ENCODE results near the gene CENPF. TPM values are rescaled to one million over a fixed set of nuclear protein-coding genes. Genes with fewer than 3 reads are reported as not detected.
"Not testable (repeated sequence)": the region's sequence is repeated elsewhere in the genome, so short reads cannot be mapped to it uniquely, and the experiment has no call there.

The CENPF gene
- total RNA-seq, 2 donors from 2014 or later, result 2.9 to 10.9 TPM

GRCh38 chr1:214570442-214570841, 32.6 kb upstream of the CENPF start:
- H3K9me3 ChIP-seq, result no peaks in the 10 kb centered on the region
- H3K36me3 ChIP-seq, result no peaks in the 10 kb centered on the region
- H3K4me3 ChIP-seq, result no peak overlapping the region
- WGBS, result 51% methylated on average over 2 of the region's 2 CpGs
- intact Hi-C loops (cut with DNase I), result no loop called here
- no peaks in the 10 kb centered on the region for H3K4me1 ChIP-seq (replicated peaks)
- no peak for DNase-seq (ENCODE audit: low spot score)
- no peak overlapping the region for H3K27ac ChIP-seq
- TF ChIP-seq POLR2A (IDR thresholded peaks at IDR 0.05), result no peak
- TF ChIP-seq, protein P1, sequence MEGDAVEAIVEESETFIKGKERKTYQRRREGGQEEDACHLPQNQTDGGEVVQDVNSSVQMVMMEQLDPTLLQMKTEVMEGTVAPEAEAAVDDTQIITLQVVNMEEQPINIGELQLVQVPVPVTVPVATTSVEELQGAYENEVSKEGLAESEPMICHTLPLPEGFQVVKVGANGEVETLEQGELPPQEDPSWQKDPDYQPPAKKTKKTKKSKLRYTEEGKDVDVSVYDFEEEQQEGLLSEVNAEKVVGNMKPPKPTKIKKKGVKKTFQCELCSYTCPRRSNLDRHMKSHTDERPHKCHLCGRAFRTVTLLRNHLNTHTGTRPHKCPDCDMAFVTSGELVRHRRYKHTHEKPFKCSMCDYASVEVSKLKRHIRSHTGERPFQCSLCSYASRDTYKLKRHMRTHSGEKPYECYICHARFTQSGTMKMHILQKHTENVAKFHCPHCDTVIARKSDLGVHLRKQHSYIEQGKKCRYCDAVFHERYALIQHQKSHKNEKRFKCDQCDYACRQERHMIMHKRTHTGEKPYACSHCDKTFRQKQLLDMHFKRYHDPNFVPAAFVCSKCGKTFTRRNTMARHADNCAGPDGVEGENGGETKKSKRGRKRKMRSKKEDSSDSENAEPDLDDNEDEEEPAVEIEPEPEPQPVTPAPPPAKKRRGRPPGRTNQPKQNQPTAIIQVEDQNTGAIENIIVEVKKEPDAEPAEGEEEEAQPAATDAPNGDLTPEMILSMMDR (IDR thresholded peaks at IDR 0.05), result no peak
- no peak for TF ChIP-seq POLR2AphosphoS5 (IDR thresholded peaks at IDR 0.05)
- H3K27me3 ChIP-seq (replicated peaks; ENCODE audit: insufficient read depth), result no peaks in the 10 kb centered on the region

GRCh38 chr1:214571281-214571680, 31.7 kb upstream of the CENPF start:
- H3K4me3 ChIP-seq, result no peak overlapping the region
- no peak for TF ChIP-seq POLR2AphosphoS5 (IDR thresholded peaks at IDR 0.05)
- TF ChIP-seq, protein P1 (IDR thresholded peaks at IDR 0.05), result no peak
- no peak for TF ChIP-seq POLR2A (IDR thresholded peaks at IDR 0.05)
- H3K9me3 ChIP-seq, result no peaks in the 10 kb centered on the region
- no peaks in the 10 kb centered on the region for H3K4me1 ChIP-seq (replicated peaks)
- H3K27ac ChIP-seq, result no peak overlapping the region
- intact Hi-C loops (cut with DNase I), result no loop called here
- H3K27me3 ChIP-seq (replicated peaks; ENCODE audit: insufficient read depth), result no peaks in the 10 kb centered on the region
- DNase-seq (ENCODE audit: low spot score), result no peak
- H3K36me3 ChIP-seq, result no peaks in the 10 kb centered on the region

DNA sequence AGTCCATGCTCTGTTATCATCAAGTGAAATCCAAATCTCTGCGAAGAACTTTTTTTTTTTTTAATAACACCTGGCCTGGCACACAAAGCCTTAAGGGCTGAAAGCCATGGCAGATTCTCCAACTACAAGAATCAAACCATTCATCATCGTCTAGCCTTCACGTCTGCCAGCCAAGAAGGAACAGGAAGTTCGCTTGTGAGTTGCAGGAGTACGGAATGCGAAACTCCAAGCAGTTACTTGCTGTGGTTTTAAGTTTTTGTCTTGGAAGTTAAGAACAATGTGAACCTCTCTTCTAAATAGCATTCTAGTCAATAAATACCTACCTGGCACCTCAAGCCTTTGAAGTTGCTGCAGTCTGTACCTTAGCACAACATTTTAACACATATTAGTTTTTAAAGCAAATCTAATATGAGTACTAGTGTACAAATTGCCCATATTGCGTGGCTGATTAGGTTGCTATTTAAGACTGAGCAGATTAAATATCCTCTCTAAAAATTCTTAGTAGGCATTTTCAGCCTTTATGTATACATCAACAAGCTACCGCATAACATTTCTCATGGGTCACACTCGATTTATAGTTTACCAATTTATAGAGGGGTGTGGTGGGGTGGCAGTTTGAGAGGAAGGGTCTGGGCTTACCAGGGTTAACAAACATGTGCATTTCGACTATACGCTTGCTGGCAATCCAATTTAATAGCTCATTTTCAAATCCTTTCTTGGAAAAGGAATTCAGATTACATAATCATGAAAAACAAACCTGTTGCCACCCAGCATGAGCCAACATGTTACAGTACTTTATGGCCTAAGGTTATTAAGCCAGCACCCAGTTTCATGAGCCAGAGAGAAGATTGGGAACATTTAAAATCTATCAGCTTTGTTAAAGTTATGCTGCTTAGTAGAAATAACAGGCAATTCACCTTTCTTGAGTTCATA, 29.3 kb upstream of the CENPF start:
- peak; percentile 75 for TF ChIP-seq POLR2AphosphoS5 (IDR thresholded peaks at IDR 0.05)
- TF ChIP-seq, protein P1 (IDR thresholded peaks at IDR 0.05), result no peak
- no peak for TF ChIP-seq POLR2A (IDR thresholded peaks at IDR 0.05)
- Histone ChIP-seq H3K4me1 (replicated peaks) (no peaks in the 10 kb centered on the region), H3K27ac (peak overlapping the region; percentile 63 to 64), H3K4me3 (no peak overlapping the region), H3K36me3 (no peaks in the 10 kb centered on the region), H3K27me3 (replicated peaks; ENCODE audit: insufficient read depth) (no peaks in the 10 kb centered on the region), H3K9me3 (no peaks in the 10 kb centered on the region)
- 18% methylated on average over 11 of the region's 11 CpGs for WGBS
- intact Hi-C loops (cut with DNase I), result no loop called here
- DNase-seq (ENCODE audit: low spot score), result peak; percentile 81

DNA sequence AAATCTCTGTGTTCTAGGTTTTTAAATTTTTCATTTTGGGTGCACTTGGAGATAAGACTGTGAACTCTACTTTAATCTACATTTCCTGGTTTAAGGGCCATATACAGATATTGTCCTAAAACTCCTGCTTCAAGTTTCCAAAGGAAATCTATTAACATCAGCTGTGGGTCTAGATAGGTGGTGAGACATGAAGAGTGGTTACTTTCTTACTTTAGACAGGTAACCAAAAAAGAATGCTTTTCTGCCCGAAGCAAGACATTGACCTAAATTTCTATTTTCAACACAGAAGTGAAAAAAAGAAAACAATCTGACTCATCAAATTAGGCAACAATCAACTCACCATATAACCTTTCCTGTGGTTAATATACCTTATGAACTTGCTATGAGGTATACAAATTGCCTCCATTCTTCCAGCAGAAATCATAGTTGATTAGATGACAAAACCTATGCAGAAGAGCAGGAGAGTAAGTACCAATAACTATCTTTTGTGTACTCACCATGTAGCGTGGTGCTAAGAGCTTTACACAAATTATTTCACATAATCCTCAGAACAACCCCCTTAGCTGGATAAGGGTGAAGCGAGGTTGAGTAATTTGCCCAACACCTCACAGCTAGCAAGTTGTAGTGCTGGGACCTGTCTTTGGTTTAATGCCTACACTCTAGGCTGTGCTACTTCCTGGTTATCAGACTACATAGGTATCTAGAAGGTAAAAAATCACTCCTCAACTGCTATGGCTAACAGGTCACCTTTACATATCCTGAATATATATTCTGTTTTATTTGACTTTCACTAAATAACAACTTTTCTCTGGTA, 28.2 kb upstream of the CENPF start:
- no peak overlapping the region for H3K4me3 ChIP-seq

GRCh38 chr1:214576120-214576519, 26.9 kb upstream of the CENPF start:
- DNase-seq (ENCODE audit: low spot score); H3K27me3 ChIP-seq (replicated peaks; ENCODE audit: insufficient read depth); H3K9me3 ChIP-seq; H3K4me1 ChIP-seq (replicated peaks); H3K36me3 ChIP-seq; intact Hi-C loops (cut with DNase I); H3K27ac ChIP-seq; H3K4me3 ChIP-seq: not testable (repeated sequence)
- WGBS, result 99% methylated on average over 3 of the region's 3 CpGs

More for the DNA sequence above, 28.2 kb upstream of the CENPF start:
- intact Hi-C loops (cut with DNase I), result no loop called here
- Histone ChIP-seq H3K4me1 (replicated peaks) (no peaks in the 10 kb centered on the region), H3K9me3 (no peaks in the 10 kb centered on the region), H3K27me3 (replicated peaks; ENCODE audit: insufficient read depth) (no peaks in the 10 kb centered on the region), H3K27ac (peak overlapping the region; percentile 63 to 64), H3K36me3 (no peaks in the 10 kb centered on the region)
- TF ChIP-seq POLR2AphosphoS5 (IDR thresholded peaks at IDR 0.05) (no peak), POLR2A (IDR thresholded peaks at IDR 0.05) (no peak)
- TF ChIP-seq, protein P1 (IDR thresholded peaks at IDR 0.05), result no peak
- WGBS, result 83% methylated on average over 3 of the region's 3 CpGs
- no peak for DNase-seq (ENCODE audit: low spot score)

All from prostate gland (tissue), 2 donors.